IMR-90 (cell line): Measurements from ENCODE around the gene BTC. TPM values are rescaled to one million over a fixed set of nuclear protein-coding genes. Genes with fewer than 3 reads are reported as not detected.

Experiments
- ATAC-seq: fragments of 200-7000 bp; cut with Tn5 transposase; 2 replicates; pipeline ENCODE4 v1.9.1; 2020; ENCODE audit warnings: low read depth, mild to moderate bottlenecking, moderate library complexity
- BruUV-seq: library from RNA; stranded (reverse); fragments of 400-500 nt; replicated peaks from 2 replicates; lab custom pipeline; 2021; lab: Mats Ljungman, UMichigan
- CTCF ChIA-PET: fragments of 300-600 bp; formaldehyde crosslinking; extraction: SDS; loops from one replicate; lab custom pipeline; 2021; ENCODE audit warnings: antibody characterized with exemption; lab: Yijun Ruan, JAX
- POLR2A ChIA-PET: fragments of 300-600 bp; sonication (Branson Sonifier 250); formaldehyde crosslinking; loops from one replicate; lab custom pipeline; 2022; ENCODE audit warnings: antibody characterized with exemption; ENCODE audit not compliant: unreplicated experiment; lab: Charles Lee
- DNase-seq: peaks from one replicate; pipeline ENCODE4 v3.0.0; 2013
- H2AFZ ChIP-seq: replicated peaks from 2 replicates; pipeline ENCODE3; 2013; ENCODE audit warnings: low read length, mild to moderate bottlenecking; ENCODE audit not compliant: poor library complexity
- H2AK5ac ChIP-seq: 2 replicates; pipeline ENCODE4 v1.6.1; 2013; ENCODE audit warnings: low read depth, low read length, inconsistent platforms
- H2AK9ac ChIP-seq: replicated peaks from 2 replicates; pipeline ENCODE3; 2013; ENCODE audit warnings: mild to moderate bottlenecking, low read depth, low read length, moderate library complexity; ENCODE audit not compliant: poor library complexity
- H2BK120ac ChIP-seq: 2 replicates; pipeline ENCODE4 v1.6.1; 2013; ENCODE audit warnings: low read depth, low read length, inconsistent platforms
- H2BK15ac ChIP-seq: 3 replicates; pipeline ENCODE4 v1.6.1; 2013; ENCODE audit warnings: low read depth, low read length, inconsistent platforms
- H2BK20ac ChIP-seq: 2 replicates; pipeline ENCODE4 v1.6.1; 2013; ENCODE audit warnings: low read depth, mild to moderate bottlenecking, inconsistent platforms, low read length, moderate library complexity
- H2BK5ac ChIP-seq: 2 replicates; pipeline ENCODE4 v1.6.1; 2013; ENCODE audit warnings: mild to moderate bottlenecking, low read depth, low read length, inconsistent platforms; ENCODE audit not compliant: poor library complexity, severe bottlenecking
- H3K14ac ChIP-seq: replicated peaks from 2 replicates; pipeline ENCODE4 v1.6.1; 2013; ENCODE audit warnings: low read depth, low read length, inconsistent platforms
- H3K18ac ChIP-seq: 2 replicates; pipeline ENCODE4 v1.6.1; 2013; ENCODE audit warnings: low read depth, low read length, control low read depth
- H3K23ac ChIP-seq: 2 replicates; pipeline ENCODE4 v1.6.1; 2013; ENCODE audit warnings: low read depth, low read length, inconsistent platforms
- H3K27ac ChIP-seq: 2 replicates; pipeline ENCODE4 v1.5.1; 2013; ENCODE audit warnings: mild to moderate bottlenecking, control low read depth, low read length; ENCODE audit not compliant: insufficient read depth
- H3K27me3 ChIP-seq: 2 replicates; pipeline ENCODE4 v1.6.1; 2013; ENCODE audit warnings: low read length; ENCODE audit not compliant: control insufficient read depth, insufficient read depth
- H3K36me3 ChIP-seq: 2 replicates; pipeline ENCODE4 v1.6.1; 2013; ENCODE audit warnings: low read length, mixed read lengths; ENCODE audit not compliant: control insufficient read depth, insufficient read depth
- H3K4ac ChIP-seq: 2 replicates; pipeline ENCODE4 v1.6.1; 2013; ENCODE audit warnings: low read depth, low read length, inconsistent platforms
- H3K4me1 ChIP-seq: 2 replicates; pipeline ENCODE4 v1.6.1; 2013; ENCODE audit warnings: low read length, mixed read lengths; ENCODE audit not compliant: control insufficient read depth, insufficient read depth
- H3K4me2 ChIP-seq: 2 replicates; pipeline ENCODE4 v1.6.1; 2013; ENCODE audit warnings: low read depth, mild to moderate bottlenecking, control low read depth, low read length, moderate library complexity
- H3K4me3 ChIP-seq: 2 replicates; pipeline ENCODE4 v1.5.1; 2013; ENCODE audit warnings: low read depth, mild to moderate bottlenecking, control low read depth, low read length, moderate library complexity; ENCODE audit not compliant: insufficient read depth
- H3K56ac ChIP-seq: 2 replicates; pipeline ENCODE4 v1.6.1; 2013; ENCODE audit warnings: low read length, inconsistent platforms; ENCODE audit not compliant: insufficient read depth; ENCODE audit errors: extremely low read depth
- H3K79me1 ChIP-seq, 2 experiments: 2 replicates each; pipeline ENCODE4 v1.6.1; 2013; ENCODE audit warnings: low read length in 2 of 2, inconsistent platforms in 1 of 2, low read depth in 1 of 2
- H3K9ac ChIP-seq: 2 replicates; pipeline ENCODE4 v1.6.1; 2013; ENCODE audit warnings: low read depth, low read length, control low read depth
- H3K9me1 ChIP-seq: 2 replicates; pipeline ENCODE4 v1.6.1; 2013; ENCODE audit warnings: low read length, inconsistent platforms; ENCODE audit not compliant: insufficient read depth
- H3K9me3 ChIP-seq: 2 replicates; pipeline ENCODE4 v1.6.1; 2013; ENCODE audit warnings: low read length; ENCODE audit not compliant: control insufficient read depth, insufficient read depth
- H4K20me1 ChIP-seq: 2 replicates; pipeline ENCODE4 v1.6.1; 2013; ENCODE audit warnings: low read length, inconsistent platforms; ENCODE audit not compliant: insufficient read depth
- H4K5ac ChIP-seq: 2 replicates; pipeline ENCODE4 v1.6.1; 2013; ENCODE audit warnings: mild to moderate bottlenecking, low read depth, low read length, control low read depth
- H4K8ac ChIP-seq, 2 experiments: 2 replicates each; pipeline ENCODE4 v1.6.1; 2013; ENCODE audit warnings: low read depth in 2 of 2, low read length in 2 of 2, control low read depth in 1 of 2, inconsistent platforms in 1 of 2
- H4K91ac ChIP-seq: 2 replicates; pipeline ENCODE4 v1.6.1; 2013; ENCODE audit warnings: low read depth, low read length, inconsistent platforms; ENCODE audit not compliant: insufficient read depth
- CEBPB ChIP-seq: IDR thresholded peaks from 2 replicates; pipeline ENCODE4 v1.6.1; 2012; ENCODE audit warnings: low read depth, low read length, improper control_type of control experiment
- MAZ ChIP-seq: IDR thresholded peaks from 2 replicates; pipeline ENCODE4 v1.6.1; 2012; ENCODE audit warnings: low read depth, mild to moderate bottlenecking, low read length, improper control_type of control experiment, moderate library complexity, borderline replicate concordance
- MXI1 ChIP-seq: IDR thresholded peaks from 2 replicates; pipeline ENCODE4 v1.6.1; 2012; ENCODE audit warnings: low read depth, mild to moderate bottlenecking, low read length, moderate library complexity, borderline replicate concordance
- NFE2L2 ChIP-seq: fragments of 150-350 bp; IDR thresholded peaks from 2 replicates; pipeline ENCODE4 v1.6.1; 2016; ENCODE audit warnings: low read depth, mild to moderate bottlenecking, low read length
- SMC3 ChIP-seq: fragments of 150-350 bp; IDR thresholded peaks from 2 replicates; pipeline ENCODE4 v1.6.1; 2016; ENCODE audit warnings: low read depth, mild to moderate bottlenecking, antibody characterized with exemption, low read length, moderate library complexity
- USF2 ChIP-seq: fragments of 150-350 bp; IDR thresholded peaks from 2 replicates; pipeline ENCODE4 v1.6.1; 2017; ENCODE audit warnings: mild to moderate bottlenecking, antibody characterized with exemption, low read length, low read depth
- WGBS, 2 experiments: methylation state at CpG; one replicate each; pipeline versions ENCODE4 v1.1.5 to v1.1.7; 2013; ENCODE audit warnings: missing lambda C conversion rate in 2 of 2; ENCODE audit not compliant: insufficient read length in 1 of 2; ENCODE audit errors: extremely low coverage in 2 of 2; 5-methylcytosine and 5-hydroxymethylcytosine counted together
- dilution Hi-C: fragments of 300-500 bp; cut with HindIII; formaldehyde crosslinking; loops from one replicate; pipeline ENCODE4 v1.14.3; 2018; ENCODE audit warnings: low sequenced_read_pairs; ENCODE audit not compliant: unreplicated experiment
- in situ Hi-C: fragments of 300-500 bp; cut with MboI; formaldehyde crosslinking; loops from 3 replicates; pipeline ENCODE4 v1.14.3; 2019; ENCODE audit warnings: low sequenced_read_pairs, inconsistent platforms, mixed read lengths
- intact Hi-C: fragments of 100-400 bp; cut with micrococcal nuclease; formaldehyde crosslinking; loops from 2 replicates; pipeline ENCODE4 v1.10.0; 2022
- polyA plus RNA-seq, 3 experiments: library from polyadenylated mRNA; depleted of rRNA; stranded (reverse); fragments of >200 nt; gene quantifications; 2 replicates each; pipeline ENCODE4 v1.2.3, GENCODE V29; 2012; ENCODE audit warnings: low replicate concordance in 1 of 3
- total RNA-seq: library from RNA; depleted of rRNA; stranded (reverse); fragments of >200 nt; gene quantifications from 2 replicates; pipeline ENCODE4 v1.2.3, GENCODE V29; 2012

Gene BTC
- total and polyA plus RNA-seq, 2 of the 4 experiments (the other 2 are of a cell fraction), result not detected

- no peak overlapping the region for H2BK5ac ChIP-seq
- H3K4me3 ChIP-seq, result no peak overlapping the region
- TF ChIP-seq NFE2L2 (no peak), MXI1 (no peak), SMC3 (no peak), MAZ (no peak), CEBPB (no peak), USF2 (no peak)
- no peak overlapping the region for H3K4ac ChIP-seq
- no peaks in the 10 kb centered on the region for H4K20me1 ChIP-seq
- H3K27me3 ChIP-seq, result peaks cover 6% of the 10 kb centered on the region
- H3K79me1 ChIP-seq, result no peaks in the 10 kb centered on the region
- DNase-seq (no peak), ATAC-seq (no peak)
- BruUV-seq, result no TSS peak
- H4K91ac ChIP-seq, result no peak overlapping the region
- dilution Hi-C loops (no loop called here), intact Hi-C loops (no loop called here), in situ Hi-C loops (no loop called here)
- H3K36me3 ChIP-seq, result no peaks in the 10 kb centered on the region
- no peaks in the 10 kb centered on the region for H3K9me1 ChIP-seq
- no CpG with 5 or more reads among the region's 3 CpGs for WGBS, 2 experiments
- no peak overlapping the region for H4K5ac ChIP-seq
- no peak overlapping the region for H2BK15ac ChIP-seq
- no peak overlapping the region for H3K14ac ChIP-seq
- no peak overlapping the region for H3K4me2 ChIP-seq
- no peak overlapping the region for H3K56ac ChIP-seq
- H2AK9ac ChIP-seq, result no peak overlapping the region
- H3K9ac ChIP-seq, result no peak overlapping the region
- H3K18ac ChIP-seq, result no peak overlapping the region
- H2AFZ ChIP-seq, result no peak overlapping the region
- H3K23ac ChIP-seq, result no peak overlapping the region
- no peak overlapping the region for H2BK20ac ChIP-seq
- H3K9me3 ChIP-seq, result no peaks in the 10 kb centered on the region
- POLR2A ChIA-PET, result no interaction called here
- no peak overlapping the region for H4K8ac ChIP-seq
- no peak overlapping the region for H2AK5ac ChIP-seq
- no peak overlapping the region for H2BK120ac ChIP-seq
- CTCF ChIA-PET, result no interaction called here
- no peak overlapping the region for H3K27ac ChIP-seq
- H3K4me1 ChIP-seq, result no peaks in the 10 kb centered on the region
These were observed 55.7 kb downstream of the BTC start for GRCh38 chr4:74738464-74739143.
